Iris pigment epithelial cell (primary cell): ENCODE measurements around the gene SATB2.

ENCODE experiments used
- DNase-seq: peaks from one replicate; pipeline ENCODE4 v3.0.0-alpha.2; 2011; ENCODE audit warnings: low read depth

Gene SATB2

GRCh38 chr2:199457147-199458008 lies at the start of gene SATB2:
TSS of gene SATB2 (minus strand) at chr2:199457939. CDS start at chr2:199456037, 1,902 bp downstream.
- peak; percentile 58 for DNase-seq

GRCh38 chr2:199505755-199506403 lies 48.1 kb upstream of the SATB2 start:
- DNase-seq = no peak

- no peak for DNase-seq
These were observed 45.4 kb upstream of the SATB2 start for GRCh38 chr2:199503148-199503547.

- DNase-seq = no peak
These were observed 41.3 kb upstream of the SATB2 start for GRCh38 chr2:199499005-199499404.

GRCh38 chr2:199495147-199495546 lies 37.4 kb upstream of the SATB2 start:
- no peak for DNase-seq

- no peak for DNase-seq
These were observed 32.3 kb upstream of the SATB2 start for GRCh38 chr2:199490049-199490448.

- peak; percentile 51 for DNase-seq
These were observed 31.1 kb upstream of the SATB2 start for GRCh38 chr2:199488772-199489400.

- DNase-seq = peak; percentile 51
These were observed 28.1 kb upstream of the SATB2 start for GRCh38 chr2:199485732-199486335.

GRCh38 chr2:199484927-199485326 lies 27.2 kb upstream of the SATB2 start:
- DNase-seq = no peak

- DNase-seq = no peak
These were observed 23.2 kb upstream of the SATB2 start for GRCh38 chr2:199480966-199481365.

- no peak for DNase-seq
These were observed 19.6 kb upstream of the SATB2 start for GRCh38 chr2:199477277-199477834.

GRCh38 chr2:199471443-199472057 lies 13.8 kb upstream of the SATB2 start:
- DNase-seq = peak; percentile 31

- DNase-seq = no peak
These were observed 13.1 kb upstream of the SATB2 start for GRCh38 chr2:199470672-199471442.

- no peak for DNase-seq
These were observed 12.6 kb upstream of the SATB2 start for GRCh38 chr2:199470361-199470671.

GRCh38 chr2:199469514-199470360 lies 12.0 kb upstream of the SATB2 start:
- no peak for DNase-seq

GRCh38 chr2:199468561-199469513 lies 11.1 kb upstream of the SATB2 start:
- no peak for DNase-seq

GRCh38 chr2:199467066-199467822 lies 9.5 kb upstream of the SATB2 start:
- DNase-seq = no peak

GRCh38 chr2:199466692-199467065 lies 8.9 kb upstream of the SATB2 start:
- DNase-seq = no peak
